Peyer's patch (tissue), 4 donors: ENCODE data around the gene TMIE.

Experiments
- CTCF ChIP-seq, 6 experiments: fragments of 450-650 bp in 4 of 6; fragments of 200-600 bp in 2 of 6; sonication (generic) in 1 of 6; IDR thresholded peaks; one replicate each; pipeline ENCODE4 v1.5.1; 2017 to 2019; ENCODE audit warnings: antibody characterized with exemption in 6 of 6, mild to moderate bottlenecking in 3 of 6, moderate library complexity in 1 of 6
- POLR2A ChIP-seq, 2 donors: fragments of 450-650 bp; IDR thresholded peaks; one replicate each; pipeline ENCODE4 v1.5.1; 2017; ENCODE audit warnings: antibody characterized with exemption in 2 of 2, mild to moderate bottlenecking in 2 of 2, moderate library complexity in 2 of 2

- TF ChIP-seq POLR2A (IDR thresholded peaks at IDR 0.05): no peak
- no peak for TF ChIP-seq CTCF (IDR thresholded peaks at IDR 0.05)
These were observed 36.8 kb upstream of the TMIE start for GRCh38 chr3:46664188-46664970.
